WERI-Rb-1 (cell line): Measurements from ENCODE around the gene SMOC2.

Source experiments
- DNase-seq: peaks from one replicate; pipeline ENCODE4 v3.0.0-alpha.2; 2020
- H3K27ac ChIP-seq: fragments of 250-450 bp; sonication (Bioruptor Pico); 2 replicates; pipeline ENCODE4 v1.5.1; 2020; ENCODE audit warnings: mild to moderate bottlenecking, moderate library complexity
- H3K27me3 ChIP-seq: fragments of 250-450 bp; sonication (Bioruptor Pico); 2 replicates; pipeline ENCODE4 v1.5.1; 2021; ENCODE audit warnings: mild to moderate bottlenecking, low read depth, moderate library complexity; ENCODE audit not compliant: insufficient read depth, severe bottlenecking
- H3K36me3 ChIP-seq: fragments of 250-450 bp; sonication (Bioruptor Pico); 2 replicates; pipeline ENCODE4 v1.5.1; 2020; ENCODE audit warnings: mild to moderate bottlenecking, moderate library complexity
- H3K4me3 ChIP-seq: 2 replicates; pipeline ENCODE4 v1.5.1; 2011; ENCODE audit warnings: low read depth, mild to moderate bottlenecking, control low read depth, low read length
- H3K9me3 ChIP-seq: fragments of 250-450 bp; sonication (Bioruptor Pico); 2 replicates; pipeline ENCODE4 v1.5.1; 2021; ENCODE audit warnings: mild to moderate bottlenecking, moderate library complexity; ENCODE audit not compliant: severe bottlenecking
- TF ChIP-seq, protein P1 (sequence below): IDR thresholded peaks from 2 replicates; pipeline ENCODE4 v1.5.1; 2011; ENCODE audit warnings: low read depth, mild to moderate bottlenecking, control low read depth, inconsistent platforms, low read length

SMOC2 gene

DNA sequence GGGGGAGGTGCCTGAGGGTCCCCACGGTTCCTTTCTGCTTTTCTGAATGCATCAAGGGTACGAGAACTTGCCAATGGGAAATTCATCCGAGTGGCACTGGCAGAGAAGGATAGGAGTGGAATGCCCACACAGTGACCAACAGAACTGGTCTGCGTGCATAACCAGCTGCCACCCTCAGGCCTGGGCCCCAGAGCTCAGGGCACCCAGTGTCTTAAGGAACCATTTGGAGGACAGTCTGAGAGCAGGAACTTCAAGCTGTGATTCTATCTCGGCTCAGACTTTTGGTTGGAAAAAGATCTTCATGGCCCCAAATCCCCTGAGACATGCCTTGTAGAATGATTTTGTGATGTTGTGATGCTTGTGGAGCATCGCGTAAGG is 226.4 kb downstream of the SMOC2 start:
- H3K9me3 ChIP-seq: no peaks in the 10 kb centered on the region
- TF ChIP-seq, protein P1, sequence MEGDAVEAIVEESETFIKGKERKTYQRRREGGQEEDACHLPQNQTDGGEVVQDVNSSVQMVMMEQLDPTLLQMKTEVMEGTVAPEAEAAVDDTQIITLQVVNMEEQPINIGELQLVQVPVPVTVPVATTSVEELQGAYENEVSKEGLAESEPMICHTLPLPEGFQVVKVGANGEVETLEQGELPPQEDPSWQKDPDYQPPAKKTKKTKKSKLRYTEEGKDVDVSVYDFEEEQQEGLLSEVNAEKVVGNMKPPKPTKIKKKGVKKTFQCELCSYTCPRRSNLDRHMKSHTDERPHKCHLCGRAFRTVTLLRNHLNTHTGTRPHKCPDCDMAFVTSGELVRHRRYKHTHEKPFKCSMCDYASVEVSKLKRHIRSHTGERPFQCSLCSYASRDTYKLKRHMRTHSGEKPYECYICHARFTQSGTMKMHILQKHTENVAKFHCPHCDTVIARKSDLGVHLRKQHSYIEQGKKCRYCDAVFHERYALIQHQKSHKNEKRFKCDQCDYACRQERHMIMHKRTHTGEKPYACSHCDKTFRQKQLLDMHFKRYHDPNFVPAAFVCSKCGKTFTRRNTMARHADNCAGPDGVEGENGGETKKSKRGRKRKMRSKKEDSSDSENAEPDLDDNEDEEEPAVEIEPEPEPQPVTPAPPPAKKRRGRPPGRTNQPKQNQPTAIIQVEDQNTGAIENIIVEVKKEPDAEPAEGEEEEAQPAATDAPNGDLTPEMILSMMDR: no peak
- H3K4me3 ChIP-seq: no peak overlapping the region
- no peaks in the 10 kb centered on the region for H3K36me3 ChIP-seq
- no peaks in the 10 kb centered on the region for H3K27me3 ChIP-seq
- DNase-seq: no peak
- no peak overlapping the region for H3K27ac ChIP-seq

DNA sequence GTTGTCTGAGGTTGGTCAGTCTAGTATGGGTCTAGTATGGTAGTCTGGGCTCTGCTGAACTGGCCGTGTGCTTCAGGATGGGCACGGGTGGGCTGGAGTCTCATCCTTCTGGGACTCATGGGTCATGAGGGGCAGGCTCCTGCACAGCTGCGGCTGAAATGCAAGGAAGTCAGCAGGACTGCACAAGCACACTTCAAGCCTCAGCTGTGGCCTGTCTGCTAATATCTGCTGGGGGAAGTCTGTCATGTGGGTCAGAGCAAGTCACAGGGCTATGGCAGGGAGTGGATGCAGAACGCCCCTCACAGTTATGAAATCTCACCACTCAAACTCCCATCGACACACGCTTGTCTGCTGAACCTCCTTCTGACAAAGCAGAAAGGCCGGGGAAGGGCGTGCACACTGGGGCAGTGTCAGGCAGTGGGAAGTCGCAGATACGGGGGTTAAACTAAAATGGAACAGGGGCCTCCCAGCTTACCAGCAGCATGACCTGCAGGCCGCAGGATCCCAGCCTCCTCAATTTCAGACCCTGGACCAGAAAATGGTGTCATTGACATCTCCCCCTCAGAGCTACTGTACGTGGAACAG is 229.5 kb downstream of the SMOC2 start:
- Histone ChIP-seq H3K4me3 (no peak overlapping the region), H3K27me3 (no peaks in the 10 kb centered on the region), H3K27ac (no peak overlapping the region), H3K9me3 (no peaks in the 10 kb centered on the region), H3K36me3 (no peaks in the 10 kb centered on the region)
- TF ChIP-seq, protein P1: no peak
- no peak for DNase-seq

DNA sequence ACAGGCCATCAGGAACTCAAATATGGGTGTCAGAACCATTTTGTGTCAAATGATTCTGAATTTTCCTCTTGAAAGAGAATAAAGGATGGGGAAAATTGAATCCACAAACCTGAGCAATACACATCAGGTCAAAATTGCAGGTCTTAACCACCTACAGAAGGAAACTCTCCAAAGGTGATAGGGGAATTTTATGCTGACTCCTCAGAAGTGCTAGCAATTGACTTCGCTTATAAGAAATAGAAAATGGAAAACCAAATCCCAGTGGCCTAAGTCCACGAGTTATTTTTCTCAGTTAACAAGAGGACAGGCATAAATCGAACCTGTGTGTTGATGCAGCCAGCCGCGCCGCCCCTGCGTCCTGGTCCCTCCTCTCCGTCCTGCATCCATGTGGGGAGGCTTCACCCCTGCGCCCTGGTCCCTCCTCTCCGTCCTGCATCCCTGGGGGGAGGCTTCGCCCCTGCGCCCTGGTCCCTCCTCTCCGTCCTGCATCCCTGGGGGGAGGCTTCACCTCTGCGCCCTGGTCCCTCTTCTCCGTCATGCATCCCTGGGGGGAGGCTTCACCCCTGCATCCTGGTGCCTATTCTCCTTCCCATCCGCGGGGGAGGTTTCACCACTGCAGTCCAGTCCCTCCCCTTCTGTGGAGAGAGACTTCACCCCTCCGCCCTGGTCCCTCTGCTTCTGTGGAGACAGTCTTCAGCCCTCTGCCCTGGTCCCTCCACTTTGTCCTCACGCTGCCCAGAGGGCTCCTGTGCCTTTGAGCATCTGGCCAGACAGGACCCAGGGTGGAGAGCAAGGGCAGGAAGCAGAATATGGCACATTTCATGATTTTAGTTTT is 230.3 kb downstream of the SMOC2 start:
- TF ChIP-seq, protein P1: no peak
- no peak overlapping the region for H3K4me3 ChIP-seq
- H3K27me3 ChIP-seq: no peaks in the 10 kb centered on the region
- H3K27ac ChIP-seq: no peak overlapping the region
- no peaks in the 10 kb centered on the region for H3K9me3 ChIP-seq
- DNase-seq: no peak
- H3K36me3 ChIP-seq: no peaks in the 10 kb centered on the region

DNA sequence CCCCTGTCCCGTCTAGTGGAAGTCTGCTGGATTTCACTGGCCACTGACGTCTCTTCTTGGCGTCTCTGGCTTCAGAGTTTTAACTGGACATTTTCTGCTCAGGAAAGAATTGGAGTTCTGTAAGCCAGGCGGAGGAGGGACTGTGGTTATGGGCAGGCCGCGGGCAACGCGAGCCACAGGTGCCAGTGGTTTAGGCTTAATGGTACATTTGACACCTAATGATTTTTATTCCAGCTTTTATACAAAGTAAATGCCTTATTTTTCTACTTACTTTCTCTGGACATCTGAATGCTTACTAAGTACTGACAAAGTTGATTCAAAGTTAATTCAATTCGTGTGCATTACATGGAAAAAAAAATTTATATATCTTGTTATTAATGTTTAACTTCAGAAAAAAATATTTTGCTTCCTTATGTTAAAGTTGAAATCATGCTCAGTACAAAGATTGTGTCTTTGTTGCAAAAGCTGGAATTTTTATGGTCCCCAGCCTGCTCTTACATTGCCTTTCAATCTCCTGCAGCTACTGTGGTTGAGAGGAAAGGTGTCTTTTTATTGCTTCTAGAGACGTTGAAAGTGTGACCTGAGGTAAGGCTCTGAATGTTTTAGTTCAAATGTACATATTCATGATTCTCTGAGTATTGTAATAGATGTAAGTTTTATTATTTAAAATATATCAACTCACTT is 231.0 kb downstream of the SMOC2 start:
- H3K27me3 ChIP-seq: no peaks in the 10 kb centered on the region
- TF ChIP-seq, protein P1: no peak
- no peaks in the 10 kb centered on the region for H3K36me3 ChIP-seq
- no peak overlapping the region for H3K4me3 ChIP-seq
- H3K27ac ChIP-seq: no peak overlapping the region
- DNase-seq: no peak
- no peaks in the 10 kb centered on the region for H3K9me3 ChIP-seq

DNA sequence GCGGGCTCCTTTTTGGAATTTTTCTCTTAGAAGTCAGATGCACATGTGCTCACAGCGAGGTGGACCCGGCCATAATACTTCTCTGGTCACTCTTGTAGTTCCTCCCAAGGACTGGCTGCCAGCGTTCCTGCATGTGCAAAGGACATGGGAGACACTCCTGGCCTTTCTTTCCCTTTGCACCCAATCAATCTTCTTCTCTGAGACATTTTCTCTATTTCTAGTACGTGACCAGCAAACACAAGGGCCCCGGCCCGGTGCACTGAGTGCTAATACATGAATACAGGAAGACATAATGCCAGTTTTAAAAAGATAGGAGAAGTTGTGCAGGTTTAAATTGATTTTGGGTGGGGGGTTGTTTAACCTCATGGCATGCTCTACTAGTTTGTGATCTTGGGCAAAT is 233.6 kb downstream of the SMOC2 start:
- Histone ChIP-seq H3K27me3 (no peaks in the 10 kb centered on the region), H3K4me3 (no peak overlapping the region), H3K9me3 (no peaks in the 10 kb centered on the region), H3K27ac (no peak overlapping the region), H3K36me3 (no peaks in the 10 kb centered on the region)
- TF ChIP-seq, protein P1: no peak
- DNase-seq: no peak
